ENCODE data around the gene KRT8.

Gene KRT8

DNA sequence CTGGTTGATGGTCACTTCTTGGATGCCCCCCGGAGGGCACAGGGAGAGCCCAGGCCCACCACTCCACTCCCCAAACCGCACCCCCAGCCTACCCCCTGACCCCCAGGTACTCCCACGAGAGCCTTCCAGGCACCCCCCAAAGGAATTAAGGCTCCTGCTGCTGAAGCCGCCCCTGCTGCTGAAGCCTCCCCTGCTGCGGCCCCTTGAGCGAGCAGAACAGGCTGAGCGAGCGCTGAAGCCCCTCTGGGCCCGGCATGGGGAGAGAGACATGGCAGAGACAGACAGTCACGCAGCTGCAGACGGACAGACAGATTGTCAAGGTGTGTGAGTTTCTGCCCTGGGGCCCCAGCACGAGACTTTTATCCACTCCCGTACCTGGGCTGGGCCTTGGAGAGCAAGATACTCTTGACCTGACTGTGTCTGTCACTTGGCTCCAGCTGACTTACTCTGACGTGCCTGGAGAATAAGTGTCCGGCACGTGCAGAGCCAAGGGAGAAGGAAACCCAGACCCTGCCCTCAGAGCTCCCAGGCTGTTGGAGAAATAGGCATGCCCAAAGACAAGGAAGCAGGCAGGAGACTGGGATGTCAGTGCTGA, 56.1 kb downstream of the KRT8 start, which contains the start of gene KRT78:
TSS of gene KRT78 (minus strand) at position 334 of the 595 bp plus-strand sequence. CDS start at position 270, 64 bp downstream.
- H3K4me3 ChIP-seq (ENCODE audit: low read depth, low read length) = no peak within 1 kb of the TSS
- in situ Hi-C loops (cut with HindIII; ENCODE audit: low sequenced_read_pairs) = no loop called here
- TF ChIP-seq, protein P1, sequence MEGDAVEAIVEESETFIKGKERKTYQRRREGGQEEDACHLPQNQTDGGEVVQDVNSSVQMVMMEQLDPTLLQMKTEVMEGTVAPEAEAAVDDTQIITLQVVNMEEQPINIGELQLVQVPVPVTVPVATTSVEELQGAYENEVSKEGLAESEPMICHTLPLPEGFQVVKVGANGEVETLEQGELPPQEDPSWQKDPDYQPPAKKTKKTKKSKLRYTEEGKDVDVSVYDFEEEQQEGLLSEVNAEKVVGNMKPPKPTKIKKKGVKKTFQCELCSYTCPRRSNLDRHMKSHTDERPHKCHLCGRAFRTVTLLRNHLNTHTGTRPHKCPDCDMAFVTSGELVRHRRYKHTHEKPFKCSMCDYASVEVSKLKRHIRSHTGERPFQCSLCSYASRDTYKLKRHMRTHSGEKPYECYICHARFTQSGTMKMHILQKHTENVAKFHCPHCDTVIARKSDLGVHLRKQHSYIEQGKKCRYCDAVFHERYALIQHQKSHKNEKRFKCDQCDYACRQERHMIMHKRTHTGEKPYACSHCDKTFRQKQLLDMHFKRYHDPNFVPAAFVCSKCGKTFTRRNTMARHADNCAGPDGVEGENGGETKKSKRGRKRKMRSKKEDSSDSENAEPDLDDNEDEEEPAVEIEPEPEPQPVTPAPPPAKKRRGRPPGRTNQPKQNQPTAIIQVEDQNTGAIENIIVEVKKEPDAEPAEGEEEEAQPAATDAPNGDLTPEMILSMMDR (IDR thresholded peaks at IDR 0.05; ENCODE audit: low read depth, low read length, missing control alignments) = no peak
- no peak for DNase-seq (ENCODE audit: low read depth)

DNA sequence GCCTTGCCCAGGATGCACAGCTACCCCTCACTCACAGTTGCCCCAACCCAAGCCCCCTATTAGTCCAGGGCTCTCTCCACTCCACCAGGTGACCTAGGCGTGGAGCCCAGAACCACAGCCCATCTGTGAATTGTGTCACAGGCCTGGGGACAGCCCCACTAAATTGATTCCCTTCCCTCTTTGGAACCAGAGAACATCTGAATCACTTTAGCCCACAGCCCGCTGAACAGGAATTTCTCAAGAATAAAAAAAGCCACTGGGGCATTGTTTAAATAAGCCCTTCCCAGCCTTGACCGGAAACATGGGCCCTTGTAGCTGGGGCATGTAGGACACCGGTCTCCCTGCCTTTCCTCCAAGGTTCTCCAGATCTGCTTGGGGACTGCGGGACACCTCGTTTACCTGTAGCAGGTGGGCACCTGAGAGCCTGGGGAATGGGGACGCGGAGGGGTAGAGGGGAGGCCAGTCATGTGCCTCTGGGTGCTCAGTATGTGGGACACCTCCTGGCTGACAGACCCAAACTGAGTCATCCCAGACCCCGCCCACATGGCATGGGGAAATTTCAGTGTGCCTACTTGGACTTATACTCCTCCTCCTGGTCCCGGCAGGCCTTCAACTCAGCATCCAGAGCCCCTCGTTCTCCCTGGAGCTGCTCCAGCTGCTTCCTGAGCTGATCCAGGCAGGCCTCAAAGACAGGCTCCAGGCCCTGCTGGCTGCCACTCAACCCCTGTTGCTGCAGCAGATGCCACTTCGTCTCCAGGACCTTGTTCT, 57.4 kb downstream of the KRT8 start:
- TF ChIP-seq, protein P1 (IDR thresholded peaks at IDR 0.05; ENCODE audit: low read depth, low read length, missing control alignments) = no peak
- DNase-seq (ENCODE audit: low read depth) = peak; percentile 32
- in situ Hi-C loops (cut with HindIII; ENCODE audit: low sequenced_read_pairs) = no loop called here
- no peak overlapping the region for H3K4me3 ChIP-seq (ENCODE audit: low read depth, low read length)
